Endothelial cell of umbilical vein (primary cell): ENCODE measurements around the gene TARP.
A peak's percentile ranks its signal among the peaks of the same experiment; 100 is the strongest.

Source experiments
- BruUV-seq: library from RNA; stranded (reverse); fragments of 400-500 nt; replicated peaks from 2 replicates; lab custom pipeline; 2021; lab: Mats Ljungman, UMichigan
- CTCF ChIA-PET: fragments of 300-600, 350-600 bp; sonication (Branson Sonifier 250); formaldehyde crosslinking; loops from one replicate; lab custom pipeline; 2021; ENCODE audit warnings: antibody characterized with exemption, inconsistent platforms; lab: Charles Lee
- POLR2A ChIA-PET: fragments of 300-600, 350-600 bp; sonication (Branson Sonifier 250); formaldehyde crosslinking; loops from one replicate; lab custom pipeline; 2021; ENCODE audit warnings: antibody characterized with exemption, inconsistent platforms; lab: Charles Lee
- DNase-seq: peaks from one replicate; pipeline ENCODE4 v3.0.0-alpha.2; 2011; ENCODE audit warnings: low read depth, low spot score
- FAIRE-seq: peaks from 2 replicates; lab custom pipeline; 2011; peaks lifted over from hg19 to GRCh38; lab: Jason Lieb, UNC
- H2AFZ ChIP-seq: 2 replicates; pipeline ENCODE4 v1.6.0; 2012; ENCODE audit warnings: low read depth, low read length, control low read depth, inconsistent platforms
- H3K27ac ChIP-seq: 2 replicates; pipeline ENCODE4 v1.5.1; 2011; ENCODE audit warnings: low read depth, mild to moderate bottlenecking, control low read depth, low read length, moderate library complexity; ENCODE audit not compliant: insufficient read depth
- H3K27me3 ChIP-seq, 2 experiments: 2 replicates each; pipeline versions ENCODE4 v1.6.0 to v1.6.1; 2011; ENCODE audit warnings: low read length in 2 of 2, mixed read lengths in 1 of 2; ENCODE audit not compliant: control insufficient read depth in 2 of 2, insufficient read depth in 2 of 2
- H3K36me3 ChIP-seq, 2 experiments: 2 replicates in 1 of 2; 3 replicates in 1 of 2; pipeline ENCODE4 v1.5.1; 2011; ENCODE audit warnings: low read length in 2 of 2, mild to moderate bottlenecking in 1 of 2, moderate library complexity in 1 of 2; ENCODE audit not compliant: control insufficient read depth in 2 of 2, insufficient read depth in 2 of 2; ENCODE audit errors: extremely low read depth in 1 of 2
- H3K4me1 ChIP-seq: 3 replicates; pipeline ENCODE4 v1.5.1; 2011; ENCODE audit warnings: mild to moderate bottlenecking, low read length; ENCODE audit not compliant: control insufficient read depth, insufficient read depth; ENCODE audit errors: extremely low read depth
- H3K4me2 ChIP-seq: 2 replicates; pipeline ENCODE4 v1.6.1; 2011; ENCODE audit warnings: low read length, control low read depth, mixed read lengths; ENCODE audit not compliant: insufficient read depth
- H3K4me3 ChIP-seq, 3 experiments: fragments of 200-600 bp in 1 of 3; sonication (generic), shearing (Covaris generic) in 1 of 3; replicated peaks in 1 of 3; 2 replicates each; pipeline ENCODE4 v1.5.1; 2011 to 2016; ENCODE audit warnings: control low read depth in 3 of 3, low read length in 3 of 3, mild to moderate bottlenecking in 2 of 3, inconsistent platforms in 1 of 3, low read depth in 1 of 3, moderate library complexity in 1 of 3; ENCODE audit not compliant: insufficient read depth in 1 of 3
- H3K79me2 ChIP-seq: 2 replicates; pipeline ENCODE4 v1.6.0; 2012; ENCODE audit warnings: low read length, inconsistent platforms; ENCODE audit not compliant: control insufficient read depth, insufficient read depth
- H3K9ac ChIP-seq: replicated peaks from 2 replicates; pipeline ENCODE3; 2011; ENCODE audit warnings: low read length, control low read depth; ENCODE audit not compliant: insufficient read depth; ENCODE audit errors: extremely low read depth
- H3K9me1 ChIP-seq: replicated peaks from 3 replicates; pipeline ENCODE4 v1.6.0; 2011; ENCODE audit warnings: mild to moderate bottlenecking, low read length; ENCODE audit not compliant: control insufficient read depth, insufficient read depth; ENCODE audit errors: extremely low read depth
- H3K9me3 ChIP-seq: replicated peaks from 2 replicates; pipeline ENCODE4 v1.5.1; 2012; ENCODE audit warnings: low read length, inconsistent platforms; ENCODE audit not compliant: control insufficient read depth, insufficient read depth
- H4K20me1 ChIP-seq: replicated peaks from 2 replicates; pipeline ENCODE3; 2011; ENCODE audit warnings: mild to moderate bottlenecking, low read length; ENCODE audit not compliant: control insufficient read depth, insufficient read depth; ENCODE audit errors: extremely low read depth
- CTCF ChIP-seq, 2 donors: IDR thresholded peaks; 1 replicate in 1 of 2; 2 replicates in 1 of 2; pipeline ENCODE4 v1.5.1; 2011; ENCODE audit warnings: low read length in 2 of 2, mild to moderate bottlenecking in 2 of 2, moderate library complexity in 2 of 2, control low read depth in 1 of 2, inconsistent platforms in 1 of 2, low read depth in 1 of 2; ENCODE audit not compliant: insufficient read depth in 1 of 2; ENCODE audit errors: extremely low read depth in 1 of 2
- EZH2 ChIP-seq: IDR thresholded peaks from 2 replicates; pipeline ENCODE4 v1.6.1; 2012; ENCODE audit warnings: borderline replicate concordance, low read depth, mild to moderate bottlenecking, moderate library complexity, low read length, inconsistent platforms; ENCODE audit not compliant: severe bottlenecking
- FOS ChIP-seq: IDR thresholded peaks from 2 replicates; pipeline ENCODE4 v1.6.1; 2011; ENCODE audit warnings: mild to moderate bottlenecking, low read length, moderate library complexity, borderline replicate concordance; ENCODE audit not compliant: insufficient read depth
- GATA2 ChIP-seq: IDR thresholded peaks from 2 replicates; pipeline ENCODE4 v1.7.0; 2011; ENCODE audit warnings: low read depth, mild to moderate bottlenecking, moderate library complexity, mixed read lengths, low read length; ENCODE audit not compliant: insufficient read length, insufficient read depth
- JUN ChIP-seq: IDR thresholded peaks from 2 replicates; pipeline ENCODE4 v1.6.1; 2011; ENCODE audit warnings: borderline replicate concordance, low read depth; ENCODE audit not compliant: insufficient read length, insufficient read depth
- MAX ChIP-seq: IDR thresholded peaks from 2 replicates; pipeline ENCODE4 v1.6.1; 2011; ENCODE audit not compliant: insufficient read depth, insufficient read length
- MYC ChIP-seq: IDR thresholded peaks from one replicate; pipeline ENCODE4 v1.6.1; 2011; ENCODE audit warnings: mild to moderate bottlenecking, low read depth, low read length
- POLR2A ChIP-seq: IDR thresholded peaks from 2 replicates; pipeline ENCODE4 v1.6.1; 2012; ENCODE audit warnings: low read depth, mild to moderate bottlenecking, control low read depth, low read length
- POLR2AphosphoS5 ChIP-seq: IDR thresholded peaks from 2 replicates; pipeline ENCODE4 v1.6.1; 2012; ENCODE audit warnings: low read depth, mild to moderate bottlenecking, control low read depth, low read length, moderate library complexity; ENCODE audit not compliant: insufficient read depth
- dilution Hi-C: fragments of 300-500 bp; cut with MboI; formaldehyde crosslinking; loops from one replicate; pipeline ENCODE4 v1.15.0; 2019; ENCODE audit warnings: low sequenced_read_pairs; ENCODE audit not compliant: extremely low pct_ligation_motif_present
- intact Hi-C: fragments of 100-400 bp; cut with micrococcal nuclease; formaldehyde crosslinking; loops from one replicate; pipeline ENCODE4 v1.10.0; 2022

Gene TARP

GRCh38 chr7:38274927-38275620 lies 1.6 kb upstream of the TARP start:
- TF ChIP-seq FOS (no peak), EZH2 (no peak), POLR2AphosphoS5 (no peak), JUN (no peak)
- ChIA-PET CTCF (interaction anchor here (1.4 to 1.8 kb wide), 2 partner anchors 43 to 95 kb away, joined by 4 read pairs; no protein-coding TSS in a partner anchor), POLR2A (no interaction called here)
- BruUV-seq: no TSS peak
- H3K4me1 ChIP-seq: no peaks in the 10 kb centered on the region
- H3K4me2 ChIP-seq: no peak overlapping the region
- intact Hi-C loops: no loop called here
- H4K20me1 ChIP-seq: no peaks in the 10 kb centered on the region
- H3K9me1 ChIP-seq: no peaks in the 10 kb centered on the region
- H3K79me2 ChIP-seq: no peaks in the 10 kb centered on the region
- no peak overlapping the region for H3K4me3 ChIP-seq
- FAIRE-seq (no peak), DNase-seq (no peak)
- dilution Hi-C loops: no loop called here
- no peak overlapping the region for H3K27ac ChIP-seq
- H3K9ac ChIP-seq: no peak overlapping the region
- H2AFZ ChIP-seq: no peak overlapping the region
- peaks cover 0 to 3% of the 10 kb centered on the region in 2 experiments for H3K27me3 ChIP-seq
- H3K36me3 ChIP-seq: no peaks in the 10 kb centered on the region
- no peaks in the 10 kb centered on the region for H3K9me3 ChIP-seq

- Histone ChIP-seq H3K4me2 (no peak overlapping the region), H3K4me1 (no peaks in the 10 kb centered on the region), H3K9me3 (no peaks in the 10 kb centered on the region), H3K27ac (no peak overlapping the region), H3K27me3 (peaks cover 0 to 3% of the 10 kb centered on the region in 2 experiments), H3K9ac (no peak overlapping the region), H3K4me3 (no peak overlapping the region), H3K79me2 (no peaks in the 10 kb centered on the region), H3K9me1 (no peaks in the 10 kb centered on the region), H4K20me1 (no peaks in the 10 kb centered on the region), H3K36me3 (no peaks in the 10 kb centered on the region), H2AFZ (no peak overlapping the region)
- FAIRE-seq: no peak
- no peak for DNase-seq
- ChIA-PET CTCF (interaction anchor here (0.9 to 1.8 kb wide), 3 partner anchors 44 to 96 kb away, joined by 3 to 4 read pairs (median 4); no protein-coding TSS in a partner anchor), POLR2A (no interaction called here)
- TF ChIP-seq JUN: no peak
- TF ChIP-seq POLR2A: no peak
- peak; percentile 17 for TF ChIP-seq FOS
- no peak for TF ChIP-seq GATA2
- TF ChIP-seq EZH2: no peak
- TF ChIP-seq MYC: no peak
- no peak for TF ChIP-seq CTCF (IDR thresholded peaks at IDR 0.05; ENCODE audit: extremely low read depth in 1 of 2, insufficient read depth in 1 of 2, low read depth in 1 of 2, low read length in 2 of 2)
- TF ChIP-seq MAX: no peak
- no TSS peak for BruUV-seq
- intact Hi-C loops (no loop called here), dilution Hi-C loops (no loop called here)
Measured at GRCh38 chr7:38274486-38274885, 1.1 kb upstream of the TARP start.
